ENCODE data around the gene MED13.

MED13 gene, protein sequence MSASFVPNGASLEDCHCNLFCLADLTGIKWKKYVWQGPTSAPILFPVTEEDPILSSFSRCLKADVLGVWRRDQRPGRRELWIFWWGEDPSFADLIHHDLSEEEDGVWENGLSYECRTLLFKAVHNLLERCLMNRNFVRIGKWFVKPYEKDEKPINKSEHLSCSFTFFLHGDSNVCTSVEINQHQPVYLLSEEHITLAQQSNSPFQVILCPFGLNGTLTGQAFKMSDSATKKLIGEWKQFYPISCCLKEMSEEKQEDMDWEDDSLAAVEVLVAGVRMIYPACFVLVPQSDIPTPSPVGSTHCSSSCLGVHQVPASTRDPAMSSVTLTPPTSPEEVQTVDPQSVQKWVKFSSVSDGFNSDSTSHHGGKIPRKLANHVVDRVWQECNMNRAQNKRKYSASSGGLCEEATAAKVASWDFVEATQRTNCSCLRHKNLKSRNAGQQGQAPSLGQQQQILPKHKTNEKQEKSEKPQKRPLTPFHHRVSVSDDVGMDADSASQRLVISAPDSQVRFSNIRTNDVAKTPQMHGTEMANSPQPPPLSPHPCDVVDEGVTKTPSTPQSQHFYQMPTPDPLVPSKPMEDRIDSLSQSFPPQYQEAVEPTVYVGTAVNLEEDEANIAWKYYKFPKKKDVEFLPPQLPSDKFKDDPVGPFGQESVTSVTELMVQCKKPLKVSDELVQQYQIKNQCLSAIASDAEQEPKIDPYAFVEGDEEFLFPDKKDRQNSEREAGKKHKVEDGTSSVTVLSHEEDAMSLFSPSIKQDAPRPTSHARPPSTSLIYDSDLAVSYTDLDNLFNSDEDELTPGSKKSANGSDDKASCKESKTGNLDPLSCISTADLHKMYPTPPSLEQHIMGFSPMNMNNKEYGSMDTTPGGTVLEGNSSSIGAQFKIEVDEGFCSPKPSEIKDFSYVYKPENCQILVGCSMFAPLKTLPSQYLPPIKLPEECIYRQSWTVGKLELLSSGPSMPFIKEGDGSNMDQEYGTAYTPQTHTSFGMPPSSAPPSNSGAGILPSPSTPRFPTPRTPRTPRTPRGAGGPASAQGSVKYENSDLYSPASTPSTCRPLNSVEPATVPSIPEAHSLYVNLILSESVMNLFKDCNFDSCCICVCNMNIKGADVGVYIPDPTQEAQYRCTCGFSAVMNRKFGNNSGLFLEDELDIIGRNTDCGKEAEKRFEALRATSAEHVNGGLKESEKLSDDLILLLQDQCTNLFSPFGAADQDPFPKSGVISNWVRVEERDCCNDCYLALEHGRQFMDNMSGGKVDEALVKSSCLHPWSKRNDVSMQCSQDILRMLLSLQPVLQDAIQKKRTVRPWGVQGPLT (N-terminal part only)

GRCh38 chr17:62064791-62065563 is at the start of gene MED13:
Gene MED13 (minus strand): TSS chr17:62065278. CDS start chr17:62065205, 73 bp downstream.
- DNase-seq = peak; percentile 15

DNA sequence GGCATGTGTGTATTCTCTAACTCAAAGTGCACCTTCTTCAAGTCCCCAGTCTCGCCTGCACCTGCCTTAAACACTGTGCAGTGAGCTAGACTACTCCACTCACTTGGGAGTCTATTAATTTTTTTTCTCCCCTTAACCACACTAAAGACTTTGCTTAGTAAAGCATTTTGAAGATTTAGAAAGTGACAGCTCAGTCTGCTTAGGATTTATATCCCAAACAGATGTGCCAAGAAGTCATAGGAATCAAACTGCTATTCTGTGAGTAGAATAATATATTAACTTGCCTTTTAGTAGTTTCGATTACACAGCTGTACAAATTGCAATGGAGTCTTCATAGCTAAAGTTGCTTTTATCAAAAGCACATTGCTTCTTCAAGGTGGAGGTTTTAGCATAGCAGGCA is 47.2 kb upstream of the MED13 start:
- DNase-seq = no peak

- no peak for DNase-seq
These were observed 46.6 kb upstream of the MED13 start for GRCh38 chr17:62111562-62112171.

- DNase-seq = no peak
These were observed 45.9 kb upstream of the MED13 start for GRCh38 chr17:62110923-62111484.

DNA sequence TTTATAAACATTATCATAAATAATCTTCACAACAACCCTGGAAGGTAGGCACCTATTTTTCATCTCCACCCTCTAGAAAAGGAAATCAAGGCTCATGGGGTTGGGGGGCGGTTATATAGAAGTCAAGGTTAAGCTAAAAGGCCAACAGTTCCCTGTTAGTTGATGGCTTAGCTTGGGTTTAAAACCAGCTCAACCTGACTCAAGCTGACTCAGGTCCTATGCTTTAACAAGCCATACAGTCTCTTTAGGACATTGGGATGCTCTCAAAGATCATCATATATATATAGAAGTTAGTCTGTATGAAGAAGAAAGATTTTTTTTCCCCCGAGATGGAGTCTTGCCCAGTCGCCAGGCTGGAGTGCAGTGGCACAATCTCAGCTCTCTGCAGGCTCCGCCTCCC is 44.8 kb upstream of the MED13 start:
- no peak for DNase-seq

DNA sequence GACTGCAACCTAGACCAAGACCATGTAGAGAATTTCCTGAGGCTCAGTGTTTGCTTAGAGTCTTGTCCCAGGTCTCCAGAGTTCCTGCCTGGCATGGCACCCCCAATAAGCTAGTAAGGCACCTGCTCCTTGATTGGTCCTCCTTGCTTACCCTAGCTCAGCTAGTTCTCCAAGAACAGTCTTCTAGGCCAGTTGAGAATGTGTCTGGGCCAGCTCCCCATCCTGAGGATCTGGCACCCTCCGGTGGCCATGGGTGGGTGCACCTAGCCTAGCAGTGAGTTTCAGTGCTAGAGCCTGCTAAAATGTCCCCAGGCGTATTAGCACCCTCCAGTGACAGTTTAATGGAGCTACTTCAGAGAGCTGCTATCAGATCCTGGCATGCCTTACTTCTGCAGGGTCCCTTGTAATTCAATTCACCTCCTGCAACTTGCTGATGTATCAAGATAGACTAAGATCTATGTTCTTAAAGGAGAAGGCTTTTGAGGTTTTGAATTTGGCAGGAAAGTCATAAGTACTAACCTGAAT is 44.4 kb upstream of the MED13 start:
- peak; percentile 36 for DNase-seq

GRCh38 chr17:62105861-62106260 is 40.8 kb upstream of the MED13 start:
- DNase-seq = no peak

GRCh38 chr17:62105357-62105756 is 40.3 kb upstream of the MED13 start:
- no peak for DNase-seq

DNA sequence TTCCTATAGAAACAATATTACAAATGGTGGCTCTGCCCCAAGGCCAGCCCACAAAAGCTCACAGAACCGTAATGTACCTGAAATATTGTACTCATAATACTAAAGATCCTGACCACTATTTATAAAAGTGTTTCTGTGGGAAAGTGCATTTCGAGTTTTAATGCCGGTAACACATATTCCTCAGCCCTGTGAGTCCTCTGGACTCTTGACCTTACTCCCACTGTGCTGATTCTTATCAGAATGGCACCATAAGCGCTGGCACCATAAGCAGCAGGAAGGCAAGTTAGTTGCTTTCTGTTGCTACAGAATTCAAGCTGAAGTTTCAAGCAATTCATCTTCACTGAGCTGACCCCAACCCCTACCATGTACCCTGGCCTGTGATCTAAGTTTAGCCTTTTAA is 36.4 kb upstream of the MED13 start:
- no peak for DNase-seq

- no peak for DNase-seq
These were observed 36.0 kb upstream of the MED13 start for GRCh38 chr17:62101090-62101489.

DNA sequence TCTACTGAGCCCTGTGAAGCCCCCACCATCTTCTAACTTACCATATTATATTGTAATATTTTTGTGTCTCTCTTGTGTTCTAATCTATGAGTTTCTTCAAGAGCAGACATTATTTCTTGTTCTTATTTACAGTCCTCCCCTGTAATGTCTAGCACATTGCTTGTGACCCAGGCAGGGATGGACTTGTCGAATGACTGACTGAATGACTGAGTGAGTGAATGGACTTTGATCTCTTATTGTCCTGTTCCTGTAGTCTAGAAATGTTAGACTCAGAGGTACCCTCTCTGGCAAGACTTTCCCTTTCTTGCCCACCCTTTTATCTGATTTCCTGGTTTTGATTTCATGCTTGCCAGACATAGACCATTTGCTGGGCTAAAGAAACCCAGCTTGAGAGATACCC is 35.0 kb upstream of the MED13 start:
- no peak for DNase-seq

- no peak for DNase-seq
These were observed 34.5 kb upstream of the MED13 start for GRCh38 chr17:62099532-62099931.

DNA sequence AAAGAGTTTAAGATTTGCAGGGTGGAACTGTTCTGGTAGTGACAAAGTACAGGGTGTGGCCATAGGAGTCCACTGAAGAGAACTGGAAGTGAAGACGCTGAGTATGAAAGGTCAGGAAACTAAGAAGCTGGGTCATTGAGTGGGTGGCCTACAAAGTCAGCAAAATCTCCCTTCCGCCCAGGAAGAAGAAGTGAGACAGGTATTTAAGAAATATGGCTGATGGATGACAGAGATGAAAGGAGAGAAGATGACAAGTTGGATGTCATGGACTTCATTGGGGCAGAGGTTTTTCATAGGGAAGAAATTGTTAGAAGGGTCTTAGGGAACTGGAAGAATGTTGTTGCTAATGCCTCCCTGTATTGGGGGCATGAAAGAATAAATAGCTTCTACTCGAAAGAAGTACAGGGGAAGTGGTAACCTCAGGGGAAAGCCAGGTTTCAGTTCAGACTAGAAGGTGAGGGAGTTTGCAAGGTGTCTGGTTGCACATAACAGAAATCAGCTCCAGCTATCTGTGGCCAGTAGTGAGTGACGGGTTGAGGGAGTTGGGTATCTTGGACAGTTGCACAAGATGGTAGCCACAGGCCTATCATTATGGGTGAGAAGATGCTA is 33.6 kb upstream of the MED13 start:
- no peak for DNase-seq

- no peak for DNase-seq
These were observed 31.3 kb upstream of the MED13 start for GRCh38 chr17:62096401-62096670.

DNA sequence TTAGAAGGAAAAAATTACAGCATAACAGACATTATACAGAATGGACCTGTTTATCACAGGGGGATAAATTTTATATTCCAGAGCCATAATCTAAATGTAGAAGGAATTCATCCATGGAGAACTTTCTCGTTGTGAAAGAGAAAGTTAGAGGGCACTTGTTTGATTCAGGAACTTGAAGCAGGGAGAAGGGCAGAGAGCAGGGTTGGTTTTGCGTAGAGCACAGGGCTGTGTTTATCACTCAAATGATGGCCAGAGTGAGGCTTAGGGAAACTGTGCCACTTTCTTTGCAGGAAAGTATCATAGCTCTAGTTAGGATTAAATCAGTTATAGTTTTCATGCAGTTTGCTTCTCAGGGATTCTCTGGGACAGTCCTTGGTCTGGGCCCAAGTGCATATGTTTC is 29.1 kb upstream of the MED13 start:
- no peak for DNase-seq

DNA sequence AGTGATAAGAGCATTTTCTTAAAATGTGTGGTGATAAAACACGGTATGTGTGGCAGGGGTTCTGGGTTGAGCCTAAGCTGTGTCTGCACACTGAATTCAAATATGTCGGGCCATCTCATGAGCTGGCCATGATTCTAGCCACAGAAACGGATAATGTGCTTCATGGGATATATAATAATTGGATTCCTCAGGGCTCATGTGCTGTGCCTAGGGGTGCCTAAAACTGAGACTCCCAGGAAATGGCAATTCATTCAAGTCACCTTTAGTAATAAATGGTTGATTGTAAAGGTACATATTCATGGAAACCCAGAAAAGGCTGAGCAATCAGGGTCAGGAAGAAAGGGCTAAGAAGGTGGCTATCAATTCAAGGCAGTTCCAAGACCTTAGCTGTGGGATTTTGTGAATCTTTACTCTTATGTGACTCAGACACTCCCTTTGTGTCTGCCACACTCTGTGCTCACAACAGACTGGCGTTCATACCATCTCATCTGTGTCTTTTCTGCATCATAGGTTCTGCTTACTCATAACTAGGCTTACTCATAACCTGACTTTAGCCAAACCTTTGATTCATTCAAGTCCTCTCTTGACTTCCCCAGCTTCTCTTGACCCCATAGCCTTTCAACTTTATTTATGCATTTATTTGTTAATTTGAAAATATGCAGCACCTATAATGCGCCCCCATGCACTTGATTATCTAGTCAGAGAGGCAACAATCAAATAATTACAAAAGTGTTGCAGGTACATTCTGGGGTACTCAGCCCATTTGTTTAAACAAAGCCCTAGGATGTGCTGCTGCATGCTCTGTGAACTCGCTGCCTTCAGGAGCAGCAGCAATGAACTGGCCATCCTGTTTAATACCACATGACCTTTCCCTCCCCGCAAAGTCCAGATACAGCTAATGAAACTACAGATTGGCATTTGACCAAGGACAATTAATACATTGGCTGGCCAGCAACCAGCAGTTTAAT is 28.4 kb upstream of the MED13 start:
- DNase-seq = no peak

GRCh38 chr17:62092784-62093183 is 27.7 kb upstream of the MED13 start:
- no peak for DNase-seq

DNA sequence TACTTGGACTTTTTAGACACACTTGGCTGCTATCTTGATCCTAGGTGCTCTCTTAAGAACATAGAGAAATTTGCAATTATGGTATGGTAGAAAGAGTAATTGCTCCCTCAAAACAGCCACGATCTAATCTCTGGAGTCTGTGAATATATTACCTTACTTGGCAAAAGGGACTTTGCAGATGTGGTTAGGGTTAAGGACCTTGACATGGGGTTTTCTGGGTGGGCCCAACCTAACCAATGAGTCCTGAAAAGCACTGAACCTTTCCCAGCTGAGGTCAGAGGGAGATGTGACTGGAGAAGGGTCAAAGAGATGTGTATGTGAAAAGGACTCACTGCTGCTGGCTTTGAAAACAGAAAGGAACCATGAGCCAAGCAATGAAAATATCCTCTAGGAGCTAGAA is 26.7 kb upstream of the MED13 start:
- DNase-seq = no peak

DNA sequence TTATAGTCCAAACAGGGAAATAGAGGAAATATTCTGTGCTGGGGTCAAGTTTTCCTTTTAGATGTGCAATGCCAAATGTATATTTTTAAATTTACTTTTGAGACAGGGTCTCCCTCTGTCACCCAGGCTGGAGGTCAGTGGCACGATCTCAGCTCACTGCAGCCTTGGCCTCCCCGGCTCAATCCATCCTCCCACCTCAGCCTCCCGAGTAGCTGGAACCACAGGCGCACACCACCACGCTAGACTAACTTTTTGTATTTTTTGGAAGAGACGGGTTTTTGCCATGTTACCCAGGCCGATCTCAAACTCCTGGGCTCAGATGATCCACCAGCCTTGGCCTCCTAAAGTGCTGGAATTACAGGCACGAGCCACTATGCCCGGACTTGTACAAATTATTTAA is 25.8 kb upstream of the MED13 start:
- no peak for DNase-seq
